Right cardiac atrium (tissue), 5 donors: ENCODE measurements around the gene TPST1. TPM values are rescaled to one million over a fixed set of nuclear protein-coding genes. Genes with fewer than 3 reads are reported as not detected.
"Not testable (repeated sequence)": the region's sequence is repeated elsewhere in the genome, so short reads cannot be mapped to it uniquely, and the experiment has no call there.

ENCODE experiments used
- ATAC-seq, 2 donors: fragments of 200-7000 bp; cut with Tn5 transposase; one replicate each; pipeline versions ENCODE4 v1.8.0 to v1.9.1; 2020; ENCODE audit warnings: moderate library complexity in 2 of 2, mild to moderate bottlenecking in 1 of 2
- DNase-seq, 3 donors: peaks; one replicate each; pipeline ENCODE4 v3.0.0-alpha.2; 2020
- H3K27ac ChIP-seq: one replicate; pipeline ENCODE4 v1.5.1; 2013; ENCODE audit warnings: mild to moderate bottlenecking, low read length, control low read depth, moderate library complexity
- H3K27me3 ChIP-seq: one replicate; pipeline ENCODE4 v1.6.1; 2013; ENCODE audit not compliant: control insufficient read depth, insufficient read depth
- H3K4me1 ChIP-seq: one replicate; pipeline ENCODE4 v1.6.1; 2013; ENCODE audit warnings: low read length; ENCODE audit not compliant: control insufficient read depth, insufficient read depth
- H3K4me3 ChIP-seq: one replicate; pipeline ENCODE4 v1.5.1; 2013; ENCODE audit warnings: low read length, control low read depth
- H3K9me3 ChIP-seq: one replicate; pipeline ENCODE4 v1.6.1; 2013; ENCODE audit warnings: low read length; ENCODE audit not compliant: control insufficient read depth
- WGBS: extraction: QIAGEN DNeasy Blood & Tissue Kit; methylation state at CpG from one replicate; pipeline ENCODE4 v1.1.7; 2013; 5-methylcytosine and 5-hydroxymethylcytosine counted together
- intact Hi-C, 4 donors: fragments of 100-400 bp; cut with DNase I; formaldehyde crosslinking; loops; one replicate each; pipeline versions ENCODE4 v1.11.0 to v1.14.0; 2022 to 2023
- long read RNA-seq, 4 donors: library from polyadenylated mRNA; unstranded; transcript quantifications; one replicate each; pipeline ENCODE4 v2.0.0, GENCODE V29; 2020 to 2021
- polyA plus RNA-seq: library from polyadenylated mRNA; stranded (reverse); fragments of 200-250 nt; gene quantifications from one replicate; pipeline ENCODE4 v1.2.3, GENCODE V29; 2013
- total RNA-seq, 4 donors: library from RNA; stranded (reverse); fragmentation: NEBNext Ultra II Directional; extraction: Animal tissue kit (Norgen Biotek cat#: 25700); gene quantifications; one replicate each; pipeline ENCODE4 v1.2.1, GENCODE V29; 2021
- donor health status: healthy with polysubstance abuse.
- donor health status: DM: no; HTN: yes; CAD: no.
- donor health status: DM: no; HTN: no; CAD: no.
- donor health status: DM: no; HTN: yes; CAD: no; lungs with severe emphysema.
- donor health status: DM: yes; HTN: yes; CAD: no.

TPST1 gene
- 1 to 10 TPM; 7.3 to 9.9 (median 8.4) TPM for total RNA-seq
- polyA plus RNA-seq, result 5.1 TPM
- long read RNA-seq, donor 1, transcript TPST1-201 (6 exons, 2,116 nt), result major isoform, 12 of 16 reads
- long read RNA-seq, donor 1, partial matches to known transcripts, result 0 of 16 reads
- long read RNA-seq, donor 1, other reads (novel, unspliced or antisense), result 4 of 16 reads
- long read RNA-seq, donor 2, transcript TPST1-201 (6 exons, 2,116 nt), result major isoform, 8 of 9 reads
- long read RNA-seq, donor 2, partial matches to known transcripts, result 1 of 9 reads
- long read RNA-seq, donor 2, other reads (novel, unspliced or antisense), result 0 of 9 reads
- long read RNA-seq, donor 3, transcript TPST1-201 (6 exons, 2,116 nt), result major isoform, 25 of 30 reads
- long read RNA-seq, donor 3, partial matches to known transcripts, result 2 of 30 reads
- long read RNA-seq, donor 3, other reads (novel, unspliced or antisense), result 3 of 30 reads
- long read RNA-seq, donor 4, transcript TPST1-201 (6 exons, 2,116 nt), result major isoform, 6 of 7 reads
- long read RNA-seq, donor 4, partial matches to known transcripts, result 0 of 7 reads
- long read RNA-seq, donor 4, other reads (novel, unspliced or antisense), result 1 of 7 reads

DNA sequence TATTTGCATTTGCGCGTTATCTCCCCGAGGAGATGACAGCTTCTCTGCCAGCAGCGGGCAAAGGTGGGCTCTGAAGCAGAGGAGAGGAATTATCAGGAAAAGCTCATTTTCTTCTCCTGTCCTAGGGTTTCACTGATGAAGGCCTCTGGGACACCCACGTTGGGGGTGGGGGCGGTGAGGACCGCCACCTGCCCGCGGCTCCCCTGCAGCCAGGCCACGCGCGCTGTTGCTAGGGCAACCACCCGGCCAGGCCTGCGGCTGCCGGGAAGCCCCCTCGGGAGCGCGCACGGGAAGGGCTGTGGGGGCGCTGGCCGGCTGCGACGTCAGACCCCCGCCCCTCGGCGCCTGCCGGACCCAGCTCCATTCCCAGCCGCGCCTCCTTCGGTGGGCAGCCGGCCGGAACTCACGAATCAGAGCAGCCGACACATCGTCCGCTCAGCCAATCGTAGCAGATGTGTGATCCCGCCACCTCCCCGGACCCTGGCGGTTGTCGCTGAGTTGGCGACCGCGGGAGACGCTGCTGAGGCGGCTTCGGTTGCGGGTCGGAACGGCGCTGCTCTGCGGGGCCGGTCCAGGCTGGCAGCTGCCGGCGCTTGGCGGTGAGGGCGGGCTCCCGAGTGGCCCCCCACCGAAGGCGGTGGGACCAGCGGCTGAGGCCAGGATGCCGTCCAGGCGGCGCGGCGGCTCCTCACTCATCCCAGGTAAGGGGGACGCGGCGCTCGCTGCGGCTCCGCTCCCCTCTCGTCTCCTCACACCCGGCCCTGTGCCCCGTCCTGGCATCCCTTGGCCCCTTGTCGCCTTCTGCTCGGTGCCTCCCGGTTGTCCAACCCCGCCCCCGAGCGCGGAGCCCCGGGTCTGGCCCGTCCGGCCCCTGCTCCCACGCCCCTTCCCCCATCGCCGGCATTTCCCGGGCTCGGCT, at the start of gene TPST1:
TSS of gene TPST1 (plus strand) at position 513 of the 919 bp plus-strand sequence. CDS start 35,092 bp downstream, outside the sequence.
- ATAC-seq (peak; percentile 98), DNase-seq (peak; percentile 88 to 96 (median 95))
- intact Hi-C loops, result no loop called here
- peak within 1 kb of the TSS; percentile 26 for H3K27ac ChIP-seq
- no peaks in the 10 kb centered on the region for H3K27me3 ChIP-seq
- peak within 1 kb of the TSS; percentile 80 for H3K4me3 ChIP-seq
- under 1% methylated on average over 90 of the region's 90 CpGs for WGBS
- no peaks in the 10 kb centered on the region for H3K9me3 ChIP-seq
- no peaks in the 10 kb centered on the region for H3K4me1 ChIP-seq

DNA sequence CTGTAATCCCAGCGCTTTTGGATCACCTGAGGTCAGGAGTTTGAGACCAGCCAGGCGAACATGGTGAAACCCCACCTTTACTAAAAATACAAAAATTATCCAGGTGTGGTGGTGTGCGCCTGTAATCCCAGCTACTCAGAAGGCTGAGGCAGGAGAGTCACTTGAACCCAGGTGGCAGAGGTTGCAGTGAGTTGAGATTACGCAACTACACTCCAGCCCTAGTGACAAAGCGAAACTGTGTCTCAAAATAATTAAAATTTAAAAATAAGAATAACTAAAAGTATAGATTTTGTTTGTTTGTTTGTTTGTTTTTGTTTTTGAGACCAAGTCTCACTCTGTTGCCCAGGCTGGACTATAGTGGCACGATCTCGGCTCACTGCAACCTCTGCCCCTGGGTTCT, 49.1 kb upstream of the TPST1 start:
- ATAC-seq, H3K4me3 ChIP-seq, DNase-seq, H3K9me3 ChIP-seq, intact Hi-C loops, H3K27ac ChIP-seq, H3K27me3 ChIP-seq: not testable (repeated sequence)
- WGBS, result 98% methylated on average over 7 of the region's 7 CpGs
- H3K4me1 ChIP-seq, result peaks cover 10% of the 10 kb centered on the region

DNA sequence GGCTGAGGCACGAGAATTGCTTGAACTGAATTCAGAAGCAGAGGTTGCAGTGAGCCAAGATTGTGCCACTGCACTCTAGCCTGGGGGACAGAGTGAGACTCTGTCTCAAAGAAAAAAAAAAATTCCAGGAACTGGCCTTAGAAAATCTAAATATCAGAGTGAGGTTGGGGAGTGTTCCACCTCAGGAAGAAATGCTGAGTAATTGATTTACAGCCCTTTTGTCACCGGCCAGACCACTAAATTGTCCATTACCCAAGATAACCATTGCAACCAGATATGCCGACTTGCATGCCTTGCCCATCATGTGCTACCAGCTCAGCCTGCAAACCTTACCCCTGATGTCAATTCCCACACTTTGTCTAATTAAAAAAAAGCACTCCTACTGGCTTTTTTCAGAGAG, 48.1 kb upstream of the TPST1 start:
- no peaks in the 10 kb centered on the region for H3K27me3 ChIP-seq
- intact Hi-C loops, result no loop called here
- H3K4me3 ChIP-seq, result no peak overlapping the region
- no peak overlapping the region for H3K27ac ChIP-seq
- H3K4me1 ChIP-seq, result peaks cover 8% of the 10 kb centered on the region
- H3K9me3 ChIP-seq, result no peaks in the 10 kb centered on the region
- ATAC-seq (no peak), DNase-seq (no peak)
- WGBS, result 89% methylated on average over 3 of the region's 3 CpGs

DNA sequence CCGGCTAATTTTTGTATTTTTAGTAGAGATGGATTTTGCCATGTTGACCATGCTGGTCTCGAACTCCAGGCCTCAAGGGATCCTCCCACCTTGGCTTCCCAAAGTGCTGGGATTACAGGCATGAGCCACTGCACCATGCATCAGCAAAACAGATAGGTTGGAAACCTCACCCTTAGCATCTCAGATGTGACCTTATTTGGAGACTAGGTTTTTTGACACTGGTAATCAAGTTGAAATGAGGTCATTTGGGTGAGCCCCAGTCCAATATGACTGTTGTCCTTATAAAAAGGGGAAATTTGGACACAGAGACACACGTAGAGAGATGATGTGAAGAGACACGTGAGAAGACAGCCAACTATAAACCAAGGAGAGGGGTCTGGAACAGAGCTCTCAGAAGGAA, 42.5 kb upstream of the TPST1 start:
- no peak for ATAC-seq
- intact Hi-C loops, result loop anchor here in 1 of 4 donors (10.0 kb wide), 1 partner anchor 102 kb away; no protein-coding TSS in a partner anchor

DNA sequence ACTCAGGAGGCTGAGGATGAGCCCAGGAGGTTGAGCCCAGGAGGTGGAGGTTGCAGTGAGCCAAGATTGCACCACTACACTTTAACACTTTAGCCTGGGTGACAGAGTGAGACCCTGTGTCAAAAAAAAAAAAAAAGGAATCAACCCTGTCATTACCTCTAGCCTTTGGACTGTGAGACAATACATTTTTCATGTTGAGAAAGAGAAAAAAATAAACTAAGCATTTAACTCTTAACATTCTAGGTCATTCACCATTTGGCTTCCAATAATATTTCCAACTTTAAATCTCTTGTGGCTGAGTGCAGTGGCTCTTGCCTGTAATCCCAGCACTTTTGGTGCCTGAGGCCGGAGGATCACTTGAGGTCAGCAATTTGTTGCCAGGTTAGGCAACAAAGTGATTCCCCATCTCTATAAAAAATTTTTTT, 41.9 kb upstream of the TPST1 start:
- 85% methylated on average over 1 of the region's 1 CpG for WGBS
- intact Hi-C loops, result loop anchor here in 1 of 4 donors (10.0 kb wide), 1 partner anchor 102 kb away; no protein-coding TSS in a partner anchor
- no peaks in the 10 kb centered on the region for H3K4me1 ChIP-seq
- DNase-seq (no peak), ATAC-seq (no peak)
- H3K9me3 ChIP-seq, result no peaks in the 10 kb centered on the region
- no peak overlapping the region for H3K27ac ChIP-seq
- no peaks in the 10 kb centered on the region for H3K27me3 ChIP-seq
- H3K4me3 ChIP-seq, result no peak overlapping the region

More for the DNA sequence above, 42.5 kb upstream of the TPST1 start:
- Histone ChIP-seq H3K9me3 (no peaks in the 10 kb centered on the region), H3K27me3 (no peaks in the 10 kb centered on the region), H3K4me1 (no peaks in the 10 kb centered on the region), H3K27ac (no peak overlapping the region), H3K4me3 (no peak overlapping the region)
- WGBS, result 68% methylated on average over 4 of the region's 4 CpGs
- DNase-seq, result no peak

DNA sequence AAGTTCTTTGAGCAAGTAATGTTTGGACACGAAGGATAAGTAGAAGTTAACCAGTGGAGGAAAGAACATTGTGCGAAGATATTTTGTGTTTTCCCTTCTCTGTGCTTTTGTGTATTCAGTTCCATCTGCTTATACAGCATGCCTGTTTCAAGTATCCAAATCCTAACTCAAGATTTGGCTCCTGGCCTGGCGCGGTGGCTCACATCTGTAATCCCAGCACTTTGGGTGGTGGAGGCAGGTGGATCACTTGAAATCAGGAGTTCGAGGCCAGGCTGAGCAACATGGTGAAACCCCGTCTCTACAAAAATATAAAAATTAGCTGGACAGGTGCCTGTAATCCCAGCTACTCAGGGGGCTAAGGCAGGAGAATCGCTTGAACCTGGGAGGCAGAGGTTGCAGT, 40.8 kb upstream of the TPST1 start:
- ATAC-seq (no peak), DNase-seq (no peak)
- H3K4me3 ChIP-seq, result no peak overlapping the region
- H3K9me3 ChIP-seq, result no peaks in the 10 kb centered on the region
- intact Hi-C loops, result loop anchor here in 1 of 4 donors (10.0 kb wide), 1 partner anchor 100 kb away; no protein-coding TSS in a partner anchor
- no peak overlapping the region for H3K27ac ChIP-seq
- no peaks in the 10 kb centered on the region for H3K4me1 ChIP-seq
- no peaks in the 10 kb centered on the region for H3K27me3 ChIP-seq
- WGBS, result 82% methylated on average over 7 of the region's 7 CpGs

DNA sequence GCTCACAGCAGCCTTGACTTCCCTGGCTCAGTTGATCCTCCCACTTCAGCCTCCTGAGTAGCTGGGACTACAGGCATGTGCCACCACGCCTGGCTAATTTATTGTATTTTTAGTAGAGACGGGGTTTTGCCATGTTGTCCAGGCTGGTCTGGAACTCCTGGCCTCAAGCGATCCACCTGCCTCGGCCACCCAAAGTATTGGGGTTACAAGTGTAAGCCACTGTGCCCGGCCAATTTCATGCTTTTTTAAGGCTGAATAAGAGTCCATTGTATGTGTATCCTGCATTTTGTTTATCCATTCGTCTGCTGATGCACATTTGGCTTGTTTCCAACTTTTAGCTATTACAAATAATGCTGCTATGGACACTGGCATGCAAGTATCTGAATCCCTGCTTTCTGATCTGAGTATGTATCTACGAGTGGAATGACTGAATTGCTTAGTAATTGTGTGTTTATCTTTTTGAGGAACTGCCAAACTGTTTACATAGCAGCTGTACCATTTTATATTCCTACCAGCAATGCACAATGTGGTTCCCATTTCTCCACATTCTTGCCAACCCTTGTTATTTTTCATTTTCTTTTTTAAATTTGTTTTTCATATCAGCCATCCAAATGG, 37.3 kb upstream of the TPST1 start:
- DNase-seq (no peak), ATAC-seq (no peak)
- H3K9me3 ChIP-seq, result no peaks in the 10 kb centered on the region
- no peak overlapping the region for H3K4me3 ChIP-seq
- no peaks in the 10 kb centered on the region for H3K27me3 ChIP-seq
- no peak overlapping the region for H3K27ac ChIP-seq
- WGBS, result 63% methylated on average over 7 of the region's 7 CpGs
- intact Hi-C loops, result loop anchor here in 1 of 4 donors (10.0 kb wide), 1 partner anchor 97 kb away; no protein-coding TSS in a partner anchor
- H3K4me1 ChIP-seq, result peaks cover 5% of the 10 kb centered on the region

DNA sequence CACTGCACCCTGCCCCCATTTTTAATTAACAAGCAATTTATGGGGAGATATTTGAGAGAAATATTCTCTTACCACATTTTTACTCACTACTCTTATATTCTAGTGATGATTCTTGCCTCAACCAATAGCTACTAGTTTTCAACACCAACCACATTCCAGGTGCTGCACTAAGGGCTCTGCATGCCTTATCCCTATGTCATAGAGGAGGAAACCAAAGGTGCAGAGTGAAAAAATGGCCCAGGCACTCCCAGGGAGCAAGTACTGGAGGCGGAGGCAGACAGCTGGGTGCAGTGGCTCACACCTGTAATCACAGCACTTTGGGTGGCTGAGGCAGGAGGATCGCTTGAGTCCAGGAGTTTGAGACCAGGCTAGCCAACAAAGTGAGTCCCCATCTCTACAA, 35.5 kb upstream of the TPST1 start:
- no peak overlapping the region for H3K27ac ChIP-seq
- DNase-seq, result no peak
- no peak overlapping the region for H3K4me3 ChIP-seq
- ATAC-seq, result no peak
- H3K27me3 ChIP-seq, result no peaks in the 10 kb centered on the region
- intact Hi-C loops, result loop anchor here in 1 of 4 donors (10.0 kb wide), 1 partner anchor 95 kb away; no protein-coding TSS in a partner anchor
- peaks cover 5% of the 10 kb centered on the region for H3K4me1 ChIP-seq
- H3K9me3 ChIP-seq, result no peaks in the 10 kb centered on the region
- WGBS, result 97% methylated on average over 2 of the region's 2 CpGs

DNA sequence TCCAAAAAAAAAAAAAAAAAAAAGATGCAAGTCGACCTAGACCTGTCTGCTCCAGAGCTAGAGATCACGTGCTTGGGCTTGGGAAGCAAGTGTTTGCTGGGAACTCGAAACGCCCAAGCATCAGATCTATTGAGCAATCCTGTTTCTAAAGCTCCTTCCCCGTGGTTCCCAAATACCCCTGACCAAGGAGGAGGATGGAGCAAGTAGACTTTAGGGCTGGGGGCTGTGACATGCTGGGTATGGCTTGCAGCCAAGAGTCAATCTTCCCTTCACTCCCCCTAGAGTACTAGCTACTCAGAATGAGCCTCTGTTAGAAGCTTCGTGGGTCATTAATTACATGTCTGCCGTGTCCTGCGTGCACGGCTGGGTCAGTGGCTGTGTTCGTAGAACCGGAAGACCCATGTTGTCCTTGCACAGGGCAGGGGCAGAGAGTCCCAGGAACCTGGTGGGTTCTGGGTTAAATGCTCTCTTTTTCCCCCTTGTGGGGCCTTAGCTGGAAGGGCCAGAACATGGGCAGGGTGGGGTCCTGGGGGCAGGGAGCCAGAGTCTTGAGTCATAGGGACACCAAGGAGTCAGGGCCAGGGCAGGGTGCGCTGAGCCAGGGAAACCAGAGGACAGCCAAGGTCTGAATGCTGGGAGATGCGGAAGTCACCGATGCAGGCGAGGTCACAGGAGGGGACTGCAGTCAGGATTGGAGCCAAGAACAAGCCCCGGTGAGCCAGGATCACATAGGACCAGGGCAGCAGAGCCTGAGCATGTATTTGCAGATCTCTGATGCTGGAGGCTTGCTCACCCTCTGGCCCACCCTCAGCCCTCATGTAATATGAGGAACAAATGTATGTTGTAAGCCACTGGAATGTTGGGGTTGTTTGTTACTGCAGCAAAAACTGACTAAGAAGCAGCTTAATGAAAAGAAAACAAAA, 34.6 kb upstream of the TPST1 start:
- WGBS, result 38% methylated on average over 16 of the region's 16 CpGs
- intact Hi-C loops, result no loop called here
- Histone ChIP-seq H3K27me3 (no peaks in the 10 kb centered on the region), H3K4me3 (no peak overlapping the region), H3K9me3 (no peaks in the 10 kb centered on the region), H3K27ac (peak overlapping the region; percentile 96), H3K4me1 (peaks cover 5% of the 10 kb centered on the region)
- DNase-seq (peak; percentile 91 to 95 (median 93)), ATAC-seq (peak; percentile 96 to 98)
